ENCODE data around the gene FNDC1. TPM values are rescaled to one million over a fixed set of nuclear protein-coding genes. Genes with fewer than 3 reads are reported as not detected.

FNDC1 gene
- total and polyA plus RNA-seq, 2 donors (not counting 1 experiment from before 2014, with no cell fraction given): under 0.01 to 0.03 TPM

DNA sequence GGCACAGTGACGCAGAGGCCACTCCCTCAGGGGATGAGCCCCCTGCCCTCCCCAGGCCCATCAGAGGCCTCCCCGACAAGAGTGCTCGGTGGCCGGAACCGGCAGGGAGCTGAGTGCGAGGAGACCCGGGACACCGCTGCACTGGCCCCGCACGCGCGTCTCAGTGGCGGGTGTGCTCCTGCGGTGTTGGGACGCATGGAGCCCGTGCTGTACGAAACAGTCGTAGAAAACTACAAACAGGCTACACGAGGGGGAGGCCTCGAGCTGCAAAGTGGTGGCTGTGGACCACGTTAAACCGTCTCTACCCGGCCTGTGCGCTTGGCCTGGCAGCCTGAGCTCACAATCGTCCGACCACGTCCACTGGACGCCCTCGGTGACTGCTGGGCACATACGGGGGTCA lies 40.2 kb upstream of the FNDC1 start:
- no peaks in the 10 kb centered on the region for H3K79me2 ChIP-seq (ENCODE audit: control insufficient read depth, insufficient read depth, low read length)
- H3K4me2 ChIP-seq (ENCODE audit: extremely low read depth, insufficient read depth, low read length): no peak overlapping the region
- H4K20me1 ChIP-seq (ENCODE audit: control insufficient read depth, extremely low read depth, insufficient read depth, low read length): no peaks in the 10 kb centered on the region
- H3K27ac ChIP-seq (ENCODE audit: insufficient read depth, low read length): no peak overlapping the region
- no peak overlapping the region for H3K9ac ChIP-seq (ENCODE audit: insufficient read depth, low read length)
- no peak overlapping the region for H2AFZ ChIP-seq (ENCODE audit: low read length)
- H3K36me3 ChIP-seq (ENCODE audit: control insufficient read depth, insufficient read depth, low read length): no peaks in the 10 kb centered on the region
- no peaks in the 10 kb centered on the region for H3K4me1 ChIP-seq (ENCODE audit: control insufficient read depth, extremely low read depth, insufficient read depth, low read length)
- no peaks in the 10 kb centered on the region for H3K27me3 ChIP-seq (ENCODE audit: control insufficient read depth, insufficient read depth, low read length)
- no peaks in the 10 kb centered on the region for H3K9me3 ChIP-seq (ENCODE audit: control insufficient read depth, insufficient read depth, low read depth, low read length)
- TF ChIP-seq CTCF (conservative IDR thresholded peaks at IDR 0.05 in 1 of 2, IDR thresholded peaks at IDR 0.05 in 1 of 2; ENCODE audit: low read depth in 1 of 2, low read length in 2 of 2) (no peak), EZH2 (IDR thresholded peaks at IDR 0.05; ENCODE audit: low read length, missing control alignments) (no peak)
- DNase-seq (ENCODE audit: low read depth in 2 of 2): no peak
- H3K4me3 ChIP-seq (replicated peaks in 1 of 4; ENCODE audit: control extremely low read depth in 1 of 4, insufficient read depth in 1 of 4, low read depth in 3 of 4, low read length in 4 of 4): no peak overlapping the region

DNA sequence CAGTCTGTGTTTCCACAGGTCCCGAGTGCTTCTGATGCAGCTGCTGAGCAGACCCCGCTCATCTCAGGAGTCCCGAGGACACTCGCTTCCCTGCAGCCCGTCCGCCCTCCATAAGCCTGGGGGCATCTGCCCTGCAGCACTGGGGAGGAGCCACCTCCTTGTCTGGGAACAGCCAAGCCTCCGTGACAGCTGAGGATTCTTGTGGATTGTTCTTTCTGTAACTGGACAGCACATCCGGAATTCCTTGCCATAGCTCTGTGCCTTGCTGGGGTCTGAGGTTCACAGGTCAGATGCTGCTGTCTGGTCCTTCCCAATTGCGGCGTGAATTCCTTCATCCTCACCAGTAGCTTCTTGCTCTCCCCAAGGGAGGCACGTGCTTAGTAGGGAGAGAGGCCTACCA lies 38.4 kb upstream of the FNDC1 start:
- Histone ChIP-seq H3K79me2 (ENCODE audit: control insufficient read depth, insufficient read depth, low read length) (no peaks in the 10 kb centered on the region), H3K36me3 (ENCODE audit: control insufficient read depth, insufficient read depth, low read length) (no peaks in the 10 kb centered on the region), H3K4me3 (replicated peaks in 1 of 4; ENCODE audit: control extremely low read depth in 1 of 4, insufficient read depth in 1 of 4, low read depth in 3 of 4, low read length in 4 of 4) (no peak overlapping the region), H3K9me3 (ENCODE audit: control insufficient read depth, insufficient read depth, low read depth, low read length) (no peaks in the 10 kb centered on the region), H3K9ac (ENCODE audit: insufficient read depth, low read length) (no peak overlapping the region), H3K27ac (ENCODE audit: insufficient read depth, low read length) (no peak overlapping the region), H2AFZ (ENCODE audit: low read length) (no peak overlapping the region), H3K27me3 (ENCODE audit: control insufficient read depth, insufficient read depth, low read length) (no peaks in the 10 kb centered on the region), H3K4me2 (ENCODE audit: extremely low read depth, insufficient read depth, low read length) (no peak overlapping the region), H3K4me1 (ENCODE audit: control insufficient read depth, extremely low read depth, insufficient read depth, low read length) (no peaks in the 10 kb centered on the region), H4K20me1 (ENCODE audit: control insufficient read depth, extremely low read depth, insufficient read depth, low read length) (peaks cover 2% of the 10 kb centered on the region)
- no peak for DNase-seq (ENCODE audit: low read depth in 2 of 2)
- no peak for TF ChIP-seq EZH2 (IDR thresholded peaks at IDR 0.05; ENCODE audit: low read length, missing control alignments)
- TF ChIP-seq CTCF (conservative IDR thresholded peaks at IDR 0.05 in 1 of 2, IDR thresholded peaks at IDR 0.05 in 1 of 2; ENCODE audit: low read depth in 1 of 2, low read length in 2 of 2): no peak

GRCh38 chr6:159131709-159132108 lies 37.5 kb upstream of the FNDC1 start:
- H3K4me1 ChIP-seq (ENCODE audit: control insufficient read depth, extremely low read depth, insufficient read depth, low read length): no peaks in the 10 kb centered on the region
- no peak overlapping the region for H2AFZ ChIP-seq (ENCODE audit: low read length)
- H3K4me2 ChIP-seq (ENCODE audit: extremely low read depth, insufficient read depth, low read length): no peak overlapping the region
- no peaks in the 10 kb centered on the region for H3K36me3 ChIP-seq (ENCODE audit: control insufficient read depth, insufficient read depth, low read length)
- H4K20me1 ChIP-seq (ENCODE audit: control insufficient read depth, extremely low read depth, insufficient read depth, low read length): peaks cover 2% of the 10 kb centered on the region
- H3K9me3 ChIP-seq (ENCODE audit: control insufficient read depth, insufficient read depth, low read depth, low read length): no peaks in the 10 kb centered on the region
- H3K27me3 ChIP-seq (ENCODE audit: control insufficient read depth, insufficient read depth, low read length): no peaks in the 10 kb centered on the region
- H3K27ac ChIP-seq (ENCODE audit: insufficient read depth, low read length): no peak overlapping the region
- DNase-seq (ENCODE audit: low read depth in 2 of 2): no peak
- no peak overlapping the region for H3K4me3 ChIP-seq (replicated peaks in 1 of 4; ENCODE audit: control extremely low read depth in 1 of 4, insufficient read depth in 1 of 4, low read depth in 3 of 4, low read length in 4 of 4)
- no peak for TF ChIP-seq EZH2 (IDR thresholded peaks at IDR 0.05; ENCODE audit: low read length, missing control alignments)
- H3K79me2 ChIP-seq (ENCODE audit: control insufficient read depth, insufficient read depth, low read length): no peaks in the 10 kb centered on the region
- H3K9ac ChIP-seq (ENCODE audit: insufficient read depth, low read length): no peak overlapping the region
